ENCODE data around the gene A1BG. TPM values are rescaled to one million over a fixed set of nuclear protein-coding genes. Genes with fewer than 3 reads are reported as not detected.

A1BG gene
- total and polyA plus RNA-seq, 2 of the 13 experiments (the other 11 are each of a cell fraction or from before 2014, with no cell fraction given): 14.7 to 41.4 TPM

- TF ChIP-seq ZNF142 (CRISPR knock-in tag; IDR thresholded peaks at IDR 0.05) (peak; percentile 74), POLR2AphosphoS5 (IDR thresholded peaks at IDR 0.05; ENCODE audit: low read depth, low read length) (peak; percentile 90), ADNP (CRISPR knock-in tag; IDR thresholded peaks at IDR 0.05) (no peak), ZBTB25 (CRISPR knock-in tag; IDR thresholded peaks at IDR 0.05) (peak; percentile 35; the same call in 1 of the 2 replicates), TAF15 (IDR thresholded peaks at IDR 0.05; ENCODE audit: low read depth, low read length, poor library complexity, severe bottlenecking) (peak; percentile 64), ZNF225 (CRISPR knock-in tag; IDR thresholded peaks at IDR 0.05) (peak; percentile 86; the same call in 1 of the 2 replicates), ZNF275 (CRISPR knock-in tag; IDR thresholded peaks at IDR 0.05; ENCODE audit: borderline replicate concordance) (no peak), EHMT2 (IDR thresholded peaks at IDR 0.05; ENCODE audit: borderline replicate concordance, low read depth, low read length) (no peak), SMYD3 (CRISPR knock-in tag; IDR thresholded peaks at IDR 0.05) (no peak), GABPA (IDR thresholded peaks at IDR 0.05; ENCODE audit: low read depth, low read length) (peak; percentile 82), GABPA (CRISPR knock-in tag; IDR thresholded peaks at IDR 0.05; ENCODE audit: low read depth) (peak; percentile 97), ETS1 (CRISPR knock-in tag; IDR thresholded peaks at IDR 0.05) (no peak), SMC3 (IDR thresholded peaks at IDR 0.05; ENCODE audit: low read length) (no peak), ATF2 (CRISPR knock-in tag; IDR thresholded peaks at IDR 0.05) (0 out of 2 replicates have a peak, but pooled peaks have one; percentile 26), ZNF512B (CRISPR knock-in tag; IDR thresholded peaks at IDR 0.05; ENCODE audit: borderline replicate concordance) (no peak)
Observed at GRCh38 chr19:58386576-58387337, 33.5 kb upstream of the A1BG start, which contains the start of gene RPS5 (continued).
